Erythroblast (primary cell): ENCODE measurements around the gene KLHL22.

Experiments used
- GATA1 ChIP-seq: IDR thresholded peaks from 2 replicates; pipeline ENCODE4 v1.6.1; 2011; ENCODE audit warnings: low read depth, mild to moderate bottlenecking, control low read depth, low read length, moderate library complexity
- POLR2A ChIP-seq: IDR thresholded peaks from 2 replicates; pipeline ENCODE4 v1.6.1; 2011; ENCODE audit warnings: mild to moderate bottlenecking, low read length

DNA sequence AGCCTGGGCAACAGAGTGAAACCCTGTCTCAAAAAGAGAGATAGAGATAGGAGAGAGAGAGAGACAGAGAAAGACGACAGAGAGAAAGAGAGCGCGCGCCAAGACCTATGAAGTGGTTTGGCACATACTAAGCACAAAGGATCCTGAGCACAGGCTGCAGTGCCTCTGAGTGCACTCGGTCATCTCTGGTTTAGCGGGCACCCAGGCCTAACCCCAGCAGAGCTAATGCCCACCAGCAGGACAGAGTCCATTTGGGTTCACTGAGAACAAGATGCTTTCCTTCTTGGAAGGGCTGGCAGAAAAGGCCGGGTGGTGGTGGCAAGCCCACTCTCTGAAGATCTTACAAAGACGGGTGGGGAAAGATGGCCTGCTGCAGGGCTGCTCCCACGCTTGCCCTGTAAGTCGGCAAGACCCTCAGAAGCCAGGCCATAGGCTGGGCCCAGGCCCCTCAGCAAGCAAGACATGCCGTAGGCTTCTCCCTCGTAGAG is 61.3 kb downstream of the KLHL22 start:
- TF ChIP-seq POLR2A: no peak
- TF ChIP-seq GATA1: no peak
